A673 (cell line): ENCODE data around the gene RGP1. TPM values are rescaled to one million over a fixed set of nuclear protein-coding genes. Genes with fewer than 3 reads are reported as not detected.
A peak's percentile ranks its signal among the peaks of the same experiment; 100 is the strongest.

Source experiments
- BruUV-seq: library from RNA; stranded (reverse); fragments of 400-500 nt; replicated peaks from 2 replicates; lab custom pipeline; 2021; lab: Mats Ljungman, UMichigan
- CTCF ChIA-PET: fragments of 300-600 bp; sonication (Branson Sonifier 250); formaldehyde crosslinking; loops from one replicate; lab custom pipeline; 2022; ENCODE audit warnings: antibody characterized with exemption; lab: Charles Lee
- POLR2A ChIA-PET: fragments of 300-600 bp; sonication (Branson Sonifier 250); formaldehyde crosslinking; loops from one replicate; lab custom pipeline; 2022; ENCODE audit warnings: antibody characterized with exemption; ENCODE audit not compliant: low non-redundant PET; lab: Charles Lee
- DNase-seq: peaks from one replicate; pipeline ENCODE4 v3.0.0-alpha.2; 2015; ENCODE audit warnings: low spot score
- H3K27ac ChIP-seq: fragments of 200-600 bp; sonication (generic); 2 replicates; pipeline ENCODE4 v1.5.1; 2016; ENCODE audit warnings: mixed run types, low read depth, mild to moderate bottlenecking, mixed read lengths, antibody characterized with exemption, low read length; ENCODE audit not compliant: poor library complexity, severe bottlenecking
- H3K27me3 ChIP-seq: fragments of 200-600 bp; sonication (generic); replicated peaks from 2 replicates; pipeline ENCODE4 v1.6.1; 2017; ENCODE audit warnings: mixed run types, low read depth, mild to moderate bottlenecking, mixed read lengths, antibody characterized with exemption, low read length; ENCODE audit not compliant: insufficient read depth, poor library complexity
- H3K36me3 ChIP-seq: fragments of 200-600 bp; sonication (generic); 2 replicates; pipeline ENCODE4 v1.6.1; 2016; ENCODE audit warnings: mixed run types, mild to moderate bottlenecking, mixed read lengths, antibody characterized with exemption, low read length; ENCODE audit not compliant: insufficient read depth, poor library complexity, severe bottlenecking
- H3K4me1 ChIP-seq: fragments of 200-600 bp; sonication (generic); 2 replicates; pipeline ENCODE4 v1.6.1; 2017; ENCODE audit warnings: mixed run types, mild to moderate bottlenecking, mixed read lengths, antibody characterized with exemption, low read length; ENCODE audit not compliant: insufficient read depth, poor library complexity, severe bottlenecking
- H3K4me3 ChIP-seq: fragments of 200-600 bp; sonication (generic); 2 replicates; pipeline ENCODE4 v1.5.1; 2016; ENCODE audit warnings: low read depth, mixed run types, mild to moderate bottlenecking, mixed read lengths, low read length; ENCODE audit not compliant: poor library complexity, severe bottlenecking
- H3K9me3 ChIP-seq: fragments of 200-600 bp; sonication (generic); 2 replicates; pipeline ENCODE4 v1.6.1; 2016; ENCODE audit warnings: mixed run types, low read depth, mild to moderate bottlenecking, mixed read lengths, antibody characterized with exemption, low read length; ENCODE audit not compliant: poor library complexity, severe bottlenecking
- EZH2 ChIP-seq: fragments of 200-600 bp; sonication (generic); IDR thresholded peaks from 2 replicates; pipeline ENCODE4 v1.6.1; 2017; ENCODE audit warnings: borderline replicate concordance, low read depth, mild to moderate bottlenecking, mixed read lengths, antibody characterized with exemption, low read length; ENCODE audit not compliant: poor library complexity, severe bottlenecking
- intact Hi-C: fragments of 100-400 bp; cut with micrococcal nuclease; formaldehyde crosslinking; loops from one replicate; pipeline ENCODE4 v1.10.0; 2022; ENCODE audit not compliant: unreplicated experiment
- total RNA-seq: library from RNA; stranded (reverse); gene quantifications from 2 replicates; pipeline ENCODE4 v1.2.3, GENCODE V29; 2021
- TF ChIP-seq, protein P1 (sequence below): fragments of 300-800, 200-600 bp; sonication (generic); conservative IDR thresholded peaks from 2 replicates; pipeline ENCODE4 v1.5.1; 2017; ENCODE audit warnings: low read depth, mild to moderate bottlenecking, antibody characterized with exemption, low read length, moderate library complexity, mixed read lengths

RGP1 gene
- total RNA-seq, 1 experiment from 2014 or later, result 21.9 TPM

DNA sequence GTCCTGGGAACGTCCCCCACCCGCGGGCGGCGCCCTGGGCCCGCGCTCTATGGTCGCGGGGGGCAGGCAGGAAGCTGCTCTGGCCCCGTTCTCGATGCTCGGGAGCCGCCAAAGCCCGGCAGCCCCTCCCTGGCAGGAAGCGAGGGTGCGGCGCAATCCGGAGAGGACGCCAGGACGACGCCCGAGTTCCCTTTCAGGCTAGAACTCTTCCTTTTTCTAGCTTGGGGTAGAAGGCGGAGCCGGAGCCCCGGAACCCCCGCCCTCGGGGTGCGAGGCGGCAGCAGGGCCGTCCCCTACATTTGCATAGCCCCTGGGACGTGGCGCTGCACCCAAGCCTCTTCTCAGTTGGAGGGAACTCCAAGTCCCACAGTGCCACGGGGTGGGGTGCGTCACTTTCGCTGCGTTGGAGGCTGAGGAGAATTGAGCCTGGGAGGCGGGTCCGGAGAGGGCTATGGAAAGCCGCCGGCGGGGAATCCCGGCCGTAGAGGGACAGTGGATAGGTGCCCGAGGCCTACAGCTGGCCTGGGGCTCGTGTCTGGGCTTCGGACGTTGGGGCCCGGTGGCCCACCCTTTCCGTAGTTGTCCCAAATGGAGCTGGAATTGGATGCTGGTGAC lies 16.8 kb upstream of the RGP1 start, which contains the start of the genes CREB3 and TLN1:
Gene CREB3 (plus strand): TSS at position 482 of the 615 bp plus-strand sequence. CDS start 107 bp downstream, at position 589.
Gene TLN1 (minus strand): TSS at position 11 of the 615 bp plus-strand sequence. CDS start 6,501 bp downstream, outside the sequence.
- intact Hi-C loops, result loop anchor here (5.0 to 10.0 kb wide), 2 partner anchors 75 to 83 kb away; partner anchors contain the start of genes CCDC107, HINT2, RMRP and SPAG8
- CTCF ChIA-PET, result interaction anchor here (0.5 to 1.0 kb wide), 5 partner anchors 12 to 121 kb away, joined by 3 to 7 read pairs (median 3); no protein-coding TSS in a partner anchor

DNA sequence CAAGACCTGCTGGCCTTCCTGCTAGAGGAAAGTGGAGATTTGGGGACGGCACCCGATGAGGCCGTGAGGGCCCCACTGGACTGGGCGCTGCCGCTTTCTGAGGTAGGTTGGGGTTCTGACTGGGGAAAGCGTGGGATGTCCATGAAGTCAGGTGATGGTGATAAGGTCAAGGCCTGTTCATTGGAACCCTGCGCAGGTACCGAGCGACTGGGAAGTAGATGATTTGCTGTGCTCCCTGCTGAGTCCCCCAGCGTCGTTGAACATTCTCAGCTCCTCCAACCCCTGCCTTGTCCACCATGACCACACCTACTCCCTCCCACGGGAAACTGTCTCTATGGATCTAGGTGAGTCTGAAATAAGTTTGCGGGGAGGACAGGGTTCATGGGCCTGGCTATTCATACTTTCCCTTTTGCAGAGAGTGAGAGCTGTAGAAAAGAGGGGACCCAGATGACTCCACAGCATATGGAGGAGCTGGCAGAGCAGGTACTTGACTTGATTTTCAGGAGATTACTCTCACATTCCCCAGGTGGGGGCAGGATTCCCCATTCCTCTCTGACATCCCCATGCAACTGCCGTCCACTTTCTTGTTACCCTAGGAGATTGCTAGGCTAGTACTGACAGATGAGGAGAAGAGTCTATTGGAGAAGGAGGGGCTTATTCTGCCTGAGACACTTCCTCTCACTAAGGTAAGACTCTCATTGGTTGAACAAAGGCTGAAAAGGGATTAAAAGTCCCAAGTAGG lies 16.1 kb upstream of the RGP1 start:
- Histone ChIP-seq H3K27ac (peak overlapping the region; percentile 87), H3K27me3 (no peaks in the 10 kb centered on the region), H3K4me3 (peak overlapping the region; percentile 90), H3K9me3 (no peaks in the 10 kb centered on the region), H3K36me3 (peaks cover 33% of the 10 kb centered on the region), H3K4me1 (peaks cover 18% of the 10 kb centered on the region)
- ChIA-PET CTCF (interaction anchor here (0.7 to 1.0 kb wide), 4 partner anchors 24 to 122 kb away, joined by 3 to 7 read pairs (median 3); no protein-coding TSS in a partner anchor), POLR2A (interaction anchor here (0.8 to 1.1 kb wide), 2 partner anchors 16 to 84 kb away, joined by 5 to 6 read pairs; partner anchors contain the start of genes GBA2 and RGP1)
- DNase-seq, result peak; percentile 72
- TF ChIP-seq, protein P1, sequence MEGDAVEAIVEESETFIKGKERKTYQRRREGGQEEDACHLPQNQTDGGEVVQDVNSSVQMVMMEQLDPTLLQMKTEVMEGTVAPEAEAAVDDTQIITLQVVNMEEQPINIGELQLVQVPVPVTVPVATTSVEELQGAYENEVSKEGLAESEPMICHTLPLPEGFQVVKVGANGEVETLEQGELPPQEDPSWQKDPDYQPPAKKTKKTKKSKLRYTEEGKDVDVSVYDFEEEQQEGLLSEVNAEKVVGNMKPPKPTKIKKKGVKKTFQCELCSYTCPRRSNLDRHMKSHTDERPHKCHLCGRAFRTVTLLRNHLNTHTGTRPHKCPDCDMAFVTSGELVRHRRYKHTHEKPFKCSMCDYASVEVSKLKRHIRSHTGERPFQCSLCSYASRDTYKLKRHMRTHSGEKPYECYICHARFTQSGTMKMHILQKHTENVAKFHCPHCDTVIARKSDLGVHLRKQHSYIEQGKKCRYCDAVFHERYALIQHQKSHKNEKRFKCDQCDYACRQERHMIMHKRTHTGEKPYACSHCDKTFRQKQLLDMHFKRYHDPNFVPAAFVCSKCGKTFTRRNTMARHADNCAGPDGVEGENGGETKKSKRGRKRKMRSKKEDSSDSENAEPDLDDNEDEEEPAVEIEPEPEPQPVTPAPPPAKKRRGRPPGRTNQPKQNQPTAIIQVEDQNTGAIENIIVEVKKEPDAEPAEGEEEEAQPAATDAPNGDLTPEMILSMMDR, result peak; percentile 26; the same call in 1 of the 2 replicates
- TF ChIP-seq EZH2, result no peak
- intact Hi-C loops, result loop anchor here (5.0 to 10.0 kb wide), 2 partner anchors 76 to 82 kb away; partner anchors contain the start of genes CCDC107, HINT2, RMRP and SPAG8
- TSS peak; percentile 71 for BruUV-seq

More for the DNA sequence above, 16.8 kb upstream of the RGP1 start, which contains the start of the genes CREB3 and TLN1:
- Histone ChIP-seq H3K27ac (peak within 1 kb of the TSS; percentile 87), H3K4me3 (peak within 1 kb of the TSS; percentile 90), H3K9me3 (no peaks in the 10 kb centered on the region), H3K27me3 (no peaks in the 10 kb centered on the region), H3K36me3 (peaks cover 26% of the 10 kb centered on the region), H3K4me1 (peaks cover 21% of the 10 kb centered on the region)
- POLR2A ChIA-PET, result interaction anchor here (0.7 to 1.1 kb wide), 3 partner anchors 16 to 286 kb away, joined by 3 to 6 read pairs (median 5); partner anchors contain the start of genes GBA2 and RGP1
- no peak for TF ChIP-seq EZH2
- TF ChIP-seq, protein P1, result peak; percentile 47
- DNase-seq, result peak; percentile 99
- BruUV-seq, result no TSS peak

GRCh38 chr9:35734096-35734495 lies 15.0 kb upstream of the RGP1 start:
- Histone ChIP-seq H3K27ac (no peak overlapping the region), H3K27me3 (no peaks in the 10 kb centered on the region), H3K9me3 (no peaks in the 10 kb centered on the region), H3K4me1 (peaks cover 14% of the 10 kb centered on the region), H3K36me3 (peaks cover 44% of the 10 kb centered on the region), H3K4me3 (no peak overlapping the region)
- no TSS peak for BruUV-seq
- CTCF ChIA-PET, result no interaction called here
- POLR2A ChIA-PET, result no interaction called here
- TF ChIP-seq, protein P1, result no peak
- TF ChIP-seq EZH2, result no peak
- intact Hi-C loops, result loop anchor here (5.0 to 10.0 kb wide), 2 partner anchors 77 to 81 kb away; partner anchors contain the start of genes CCDC107, HINT2, RMRP and SPAG8
- no peak for DNase-seq
